ENCODE measurements around the gene NT5M.

NT5M gene

GRCh38 chr17:17342242-17342945 is 39.2 kb downstream of the NT5M start:
- DNase-seq (ENCODE audit: extremely low read depth in 1 of 2, low read depth in 1 of 2), result no peak

DNA sequence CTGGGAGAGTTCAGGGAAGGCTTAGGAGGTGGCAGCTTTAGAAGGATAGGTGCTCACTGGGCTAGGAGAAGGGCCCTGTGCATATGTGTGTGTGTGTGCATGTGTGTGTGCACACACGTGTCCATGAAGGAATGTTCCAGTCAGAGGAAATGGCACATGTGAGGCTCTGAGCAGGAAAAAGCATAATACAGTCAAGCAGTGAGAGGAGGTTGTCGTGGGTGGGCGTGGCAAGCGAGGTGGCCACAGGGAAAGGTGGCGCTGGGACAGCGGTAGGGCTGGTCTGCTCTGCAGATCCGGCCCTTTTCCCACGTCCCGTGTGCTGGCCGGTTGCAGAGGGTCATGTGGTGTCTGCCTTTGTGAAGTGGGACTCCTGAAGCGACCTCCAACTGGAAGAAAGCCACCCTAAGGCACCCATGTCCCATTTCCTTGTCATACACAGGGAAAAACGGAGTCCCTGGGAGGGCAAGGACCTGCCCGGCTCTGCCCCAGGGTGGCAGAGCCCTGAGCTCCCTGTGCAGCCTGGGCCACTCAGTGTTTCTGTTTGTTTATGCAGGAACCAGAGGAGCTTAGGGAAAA is 40.1 kb downstream of the NT5M start:
- no peak for DNase-seq (ENCODE audit: extremely low read depth in 1 of 2, low read depth in 1 of 2)

- DNase-seq (ENCODE audit: extremely low read depth in 1 of 2, low read depth in 1 of 2), result no peak
Observed at GRCh38 chr17:17343896-17344506, 40.8 kb downstream of the NT5M start.

DNA sequence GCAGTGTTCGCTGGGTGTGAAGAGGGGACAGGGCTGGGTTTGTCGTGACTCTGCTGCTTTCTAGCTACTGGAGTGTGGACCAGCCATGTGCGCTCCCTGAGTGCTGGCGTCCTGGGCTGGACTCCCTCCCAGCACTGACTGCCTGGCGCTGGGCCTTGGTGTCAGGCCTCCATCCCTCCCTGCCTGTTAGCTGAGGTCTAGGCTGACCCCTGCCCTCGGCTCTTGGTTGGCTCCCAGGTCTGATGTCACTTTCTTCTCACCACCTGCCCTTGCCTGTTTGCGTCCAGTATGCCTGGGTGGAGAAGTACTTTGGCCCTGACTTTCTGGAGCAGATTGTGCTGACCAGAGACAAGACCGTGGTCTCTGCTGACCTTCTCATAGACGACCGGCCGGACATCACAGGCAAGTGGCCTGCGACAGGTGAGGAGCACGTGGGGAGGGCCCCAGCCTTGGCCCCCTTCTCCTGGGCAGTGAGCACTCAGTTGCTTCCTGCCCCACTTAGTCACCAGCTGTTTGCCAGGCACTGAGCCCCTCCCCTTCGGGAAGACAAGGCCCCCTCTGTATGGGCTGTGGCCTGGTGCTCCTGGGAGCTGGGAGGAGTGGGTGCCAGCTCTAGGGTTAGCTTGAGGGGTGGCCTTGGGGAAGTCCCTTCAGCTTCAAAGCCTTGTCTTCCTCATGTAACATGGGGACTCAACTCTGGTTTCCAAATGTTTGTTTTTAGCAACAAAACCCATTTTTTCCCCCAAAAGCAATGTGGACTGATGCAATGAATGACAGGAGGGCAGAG is 41.5 kb downstream of the NT5M start:
- DNase-seq (ENCODE audit: extremely low read depth in 1 of 2, low read depth in 1 of 2), result no peak

DNA sequence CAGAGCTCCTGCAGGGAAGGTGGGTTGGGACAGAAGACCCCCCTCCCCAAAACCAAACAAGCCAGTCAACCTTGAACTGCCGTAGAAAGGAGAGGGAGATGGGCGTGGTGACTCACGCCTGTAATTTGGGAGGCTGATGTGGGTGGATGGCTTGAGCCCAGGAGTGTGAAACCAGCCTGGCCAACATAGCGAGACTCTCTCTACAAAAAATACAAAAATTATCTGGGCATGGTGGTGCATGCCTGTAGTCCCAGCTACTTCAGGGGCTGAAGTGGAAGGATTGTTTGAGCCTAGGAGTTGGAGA is 42.1 kb downstream of the NT5M start:
- no peak for DNase-seq (ENCODE audit: extremely low read depth in 1 of 2, low read depth in 1 of 2)

DNA sequence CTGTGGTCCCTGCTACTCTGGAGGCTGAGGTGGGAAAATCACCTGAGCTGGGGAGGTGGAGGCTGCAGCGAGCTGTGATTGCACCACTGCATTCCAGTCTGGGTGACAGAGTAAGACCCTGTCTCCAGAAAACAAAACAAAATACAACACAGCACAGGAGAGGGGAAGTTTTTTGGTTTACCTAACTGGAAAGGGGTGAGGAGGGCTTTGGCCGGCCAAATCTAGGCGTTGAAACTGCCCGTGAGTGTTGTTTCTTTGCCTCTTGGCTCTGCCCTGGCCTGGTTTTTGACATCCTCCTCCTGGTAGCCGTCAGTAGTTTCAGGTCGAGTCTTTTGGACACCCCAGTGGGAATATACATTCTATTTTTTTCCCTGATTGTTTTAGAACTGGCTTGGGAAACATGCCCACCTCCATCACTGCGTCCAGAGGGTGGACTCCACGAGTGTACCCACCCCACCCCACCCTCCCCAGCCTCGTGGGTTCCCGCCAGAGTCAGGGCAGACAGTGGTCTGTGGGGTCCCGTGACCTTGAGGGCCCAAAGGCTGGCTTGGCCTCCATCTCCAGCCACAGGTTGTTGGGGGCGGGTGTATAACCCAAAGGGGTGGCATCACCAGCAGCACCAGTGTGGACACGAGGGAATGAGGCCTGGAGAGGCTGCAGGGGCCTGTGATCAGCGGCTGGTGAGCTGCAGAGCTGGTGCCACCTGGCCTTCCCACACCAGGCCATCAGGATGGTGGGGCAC is 42.7 kb downstream of the NT5M start:
- no peak for DNase-seq (ENCODE audit: extremely low read depth in 1 of 2, low read depth in 1 of 2)

DNA sequence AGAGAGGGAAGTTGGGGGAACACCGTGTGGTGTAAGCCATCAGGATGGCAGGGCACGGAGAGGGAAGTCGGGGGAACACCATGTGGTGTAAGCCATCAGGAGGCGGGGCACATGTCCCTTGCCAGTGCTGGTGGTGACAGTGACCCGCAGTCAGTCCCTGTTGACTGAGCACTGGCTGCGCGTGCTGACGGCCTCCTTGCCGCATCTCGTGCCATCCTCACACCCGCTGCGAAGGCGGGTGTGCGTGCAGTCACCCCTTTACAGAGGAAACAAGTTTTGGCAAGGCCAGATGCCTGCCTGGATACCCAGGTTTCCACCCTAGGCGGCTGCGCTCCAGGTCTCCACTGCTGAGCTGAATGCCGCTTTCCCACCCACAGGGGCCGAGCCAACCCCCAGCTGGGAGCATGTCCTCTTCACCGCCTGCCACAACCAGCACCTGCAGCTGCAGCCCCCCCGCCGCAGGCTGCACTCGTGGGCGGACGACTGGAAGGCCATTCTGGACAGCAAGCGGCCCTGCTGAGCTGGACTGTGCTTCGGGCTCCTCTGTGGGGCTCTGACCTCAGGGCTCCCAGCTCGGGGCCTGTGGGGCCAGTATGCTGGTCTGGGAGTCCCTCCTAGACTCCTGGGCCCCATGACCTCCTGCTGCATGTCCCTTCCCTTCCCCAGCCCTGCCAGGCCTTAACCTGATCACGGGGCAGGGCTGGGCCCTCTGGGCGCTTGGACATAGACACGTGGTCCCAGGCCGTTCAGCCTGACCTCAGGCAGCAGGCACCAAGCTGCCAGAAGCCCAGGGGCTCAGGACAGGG is 43.5 kb downstream of the NT5M start:
- no peak for DNase-seq (ENCODE audit: extremely low read depth in 1 of 2, low read depth in 1 of 2)

- DNase-seq (ENCODE audit: extremely low read depth in 1 of 2, low read depth in 1 of 2), result no peak
Observed at GRCh38 chr17:17347234-17347955, 44.2 kb downstream of the NT5M start.

DNA sequence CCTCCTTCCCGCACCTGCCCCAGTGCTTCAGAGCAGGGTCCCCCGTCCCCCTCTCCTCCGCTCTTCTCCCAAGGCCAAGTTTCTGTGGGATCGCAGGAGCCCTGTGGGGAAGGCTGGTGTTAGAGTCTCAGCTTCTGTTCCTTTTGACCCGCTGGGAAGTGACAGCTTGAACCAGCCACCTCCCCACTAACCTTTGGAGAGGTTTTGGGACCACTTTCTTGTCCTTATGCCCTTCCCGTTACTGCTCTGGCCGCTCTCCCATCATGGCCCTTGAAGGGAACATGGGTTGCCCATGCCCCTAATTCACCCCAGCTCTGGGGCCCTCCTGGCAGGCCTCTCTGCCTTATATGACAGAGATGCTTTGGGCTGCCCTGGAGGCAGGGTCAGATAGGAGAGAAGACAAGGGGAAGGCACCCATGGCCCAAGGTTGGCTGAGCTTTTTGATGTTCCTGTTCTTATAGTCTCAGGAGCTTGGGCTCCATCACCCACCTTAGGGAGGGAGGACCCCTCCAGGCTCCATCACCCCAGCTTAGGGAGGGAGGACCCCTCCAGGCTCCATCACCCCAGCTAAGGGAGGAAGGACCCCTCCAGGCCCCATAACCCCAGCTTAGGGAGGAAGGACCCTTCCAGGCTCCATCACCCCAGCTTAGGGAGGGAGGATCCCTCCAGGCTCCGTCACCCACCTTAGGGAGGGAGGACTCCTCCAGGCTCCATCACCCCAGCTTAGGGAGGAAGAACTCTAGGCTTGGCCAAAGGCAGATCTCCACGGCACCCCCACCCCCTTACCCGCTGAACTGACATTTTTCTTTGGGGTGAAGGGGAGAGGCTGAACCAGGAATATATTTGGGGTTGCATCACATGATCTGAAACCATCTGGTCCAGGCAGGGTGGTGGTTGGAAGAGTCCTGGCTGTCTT is 45.0 kb downstream of the NT5M start:
- DNase-seq (ENCODE audit: extremely low read depth in 1 of 2, low read depth in 1 of 2), result no peak

DNA sequence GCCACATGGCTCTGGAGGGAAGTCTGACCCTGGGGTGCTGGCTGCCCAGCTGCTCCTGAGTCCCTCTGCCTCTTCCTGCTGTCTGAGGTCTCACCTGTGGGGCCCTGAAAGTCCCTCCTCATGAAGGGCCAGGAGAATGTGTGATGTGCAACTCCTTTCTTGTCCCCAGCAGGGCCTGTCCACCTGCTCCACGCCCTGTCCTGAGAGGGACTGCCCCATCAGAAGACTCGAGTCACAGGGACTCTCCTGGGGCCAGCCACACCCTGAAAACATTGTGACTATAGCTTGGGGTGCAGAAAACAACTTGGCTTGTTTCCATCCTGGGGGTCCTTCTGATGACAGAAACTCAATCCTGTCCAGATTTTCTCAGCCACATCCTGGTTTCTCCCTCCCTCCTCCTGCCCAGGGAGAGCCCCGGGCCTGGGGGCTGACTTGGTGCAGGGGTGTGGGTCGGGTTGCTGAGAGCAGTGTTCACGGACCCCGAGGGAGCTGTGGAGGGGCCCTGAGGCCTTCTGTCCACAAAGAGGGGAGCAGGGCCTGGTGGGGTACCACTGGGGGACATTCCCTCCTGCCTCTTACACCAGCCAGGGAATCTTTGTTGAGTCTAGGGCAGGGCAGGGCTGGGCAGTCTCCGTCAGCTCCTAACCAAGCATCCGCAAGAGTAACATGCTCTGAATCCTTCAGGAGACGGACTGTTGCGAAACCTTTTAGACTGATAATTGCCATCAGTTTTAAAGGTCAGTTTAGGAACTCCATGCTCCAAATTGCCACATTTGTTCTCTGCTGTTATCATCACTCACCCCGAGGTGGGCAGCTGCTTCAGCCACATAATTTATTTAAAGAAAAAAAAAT is 45.9 kb downstream of the NT5M start:
- no peak for DNase-seq (ENCODE audit: extremely low read depth in 1 of 2, low read depth in 1 of 2)

DNA sequence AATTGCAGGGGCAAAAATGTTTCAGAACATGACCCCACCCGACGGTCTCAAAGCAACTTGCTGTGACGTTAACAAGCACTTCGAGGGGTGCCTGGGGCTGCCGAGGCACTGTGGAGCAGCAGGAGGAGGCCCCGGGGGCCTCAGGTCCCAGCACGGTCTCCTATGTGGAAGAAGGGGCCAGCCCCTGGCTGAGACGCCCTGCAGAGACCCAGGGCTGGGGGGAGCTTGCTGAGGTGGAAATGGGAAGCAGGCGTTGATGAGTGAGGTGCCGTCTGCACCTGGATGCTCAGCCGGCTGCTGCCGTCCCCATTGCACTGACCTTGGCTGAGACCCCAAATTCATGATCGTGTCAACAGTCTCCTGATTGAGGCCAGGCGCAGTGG is 46.5 kb downstream of the NT5M start:
- DNase-seq (ENCODE audit: extremely low read depth in 1 of 2, low read depth in 1 of 2), result no peak

DNA sequence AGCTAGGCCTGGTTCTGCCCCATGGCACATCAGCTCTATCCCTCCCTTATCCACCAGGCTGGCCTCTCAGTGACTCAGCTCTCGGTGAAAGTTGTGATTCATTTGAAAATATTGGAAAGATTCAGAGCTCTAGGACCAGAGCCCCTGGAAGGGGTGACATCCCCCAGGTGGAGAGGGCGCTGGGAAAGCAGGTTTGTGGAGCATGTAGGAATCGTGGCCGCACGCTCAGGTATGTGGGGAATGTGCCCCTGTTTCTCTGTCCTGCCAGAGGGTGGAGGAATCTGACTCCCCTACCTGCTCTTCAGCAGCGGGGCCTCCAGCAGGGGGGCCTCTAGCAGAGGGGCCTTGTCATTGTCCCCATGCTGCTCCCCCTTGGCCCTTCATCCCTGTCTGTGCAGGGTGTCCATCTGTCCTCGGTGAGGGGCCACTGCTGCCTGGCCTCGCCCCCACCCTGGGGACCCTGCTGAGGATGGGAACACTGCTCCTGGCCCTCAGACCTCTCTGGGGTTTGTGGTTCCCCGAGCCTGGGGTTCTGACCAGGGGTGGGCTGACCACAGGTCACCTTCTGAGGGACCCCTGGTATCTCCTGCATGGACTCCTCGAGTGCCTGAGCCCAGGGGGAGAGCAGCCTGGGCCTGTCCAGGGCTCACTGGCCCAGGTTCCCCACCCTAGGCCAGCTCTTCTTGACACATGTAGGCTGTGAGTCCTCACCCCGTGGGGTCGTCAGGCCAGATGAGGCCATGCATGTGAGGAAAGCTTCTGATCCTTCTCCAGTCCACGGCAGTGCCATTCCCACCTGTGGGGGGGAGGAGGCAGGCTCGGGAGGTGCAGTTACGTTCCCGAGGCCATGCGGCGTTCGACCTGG is 47.5 kb downstream of the NT5M start:
- no peak for DNase-seq (ENCODE audit: extremely low read depth in 1 of 2, low read depth in 1 of 2)

GRCh38 chr17:17351356-17351891 is 48.3 kb downstream of the NT5M start:
- no peak for DNase-seq (ENCODE audit: extremely low read depth in 1 of 2, low read depth in 1 of 2)

- DNase-seq (ENCODE audit: extremely low read depth in 1 of 2, low read depth in 1 of 2), result no peak
Observed at GRCh38 chr17:17351901-17352781, 49.0 kb downstream of the NT5M start.

DNA sequence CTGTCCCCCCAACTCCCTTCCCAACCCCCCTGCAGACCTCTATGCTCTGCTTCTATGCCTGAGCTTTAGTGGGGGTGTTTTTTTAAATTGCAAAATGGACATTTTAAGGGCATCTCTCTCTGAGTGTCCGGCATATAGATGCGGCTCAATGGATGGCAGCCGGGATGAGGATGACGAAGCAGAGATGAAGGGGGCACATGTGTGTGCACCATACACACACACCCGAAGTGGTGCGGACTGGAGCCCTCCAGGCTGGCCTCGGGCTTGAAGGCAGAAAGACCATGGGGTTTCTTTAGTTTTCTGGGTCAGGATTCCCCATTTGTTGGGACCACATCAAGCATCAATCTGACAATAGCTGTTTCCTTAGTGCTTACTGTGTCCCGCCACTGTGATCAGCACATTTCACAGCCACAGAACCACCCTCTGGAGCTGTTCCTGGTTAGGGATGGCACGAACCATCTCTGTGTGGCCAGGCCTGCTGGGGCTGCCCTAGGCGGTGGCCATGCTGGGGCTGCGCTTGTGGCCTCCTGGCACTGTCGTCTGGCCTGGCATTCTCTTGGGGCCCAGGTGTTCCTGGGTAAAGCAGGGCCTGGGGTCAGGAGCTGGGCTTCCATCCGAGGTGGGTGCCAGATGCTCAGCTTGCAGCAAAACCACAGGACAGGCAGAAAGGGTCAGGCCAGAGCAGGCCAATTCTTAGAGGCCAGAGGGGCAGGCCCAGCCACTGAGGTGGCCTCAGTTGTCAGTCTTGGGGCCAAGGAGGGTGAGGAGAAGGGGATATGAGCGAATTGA is 49.9 kb downstream of the NT5M start:
- DNase-seq (ENCODE audit: extremely low read depth in 1 of 2, low read depth in 1 of 2), result no peak

Data from activated CD8-positive, alpha-beta memory T cell treated with anti-CD3 and anti-CD28 coated beads for 1 hour (primary cell).